H1 (cell line): ENCODE data around the gene PDE4D. TPM values are rescaled to one million over a fixed set of nuclear protein-coding genes. Genes with fewer than 3 reads are reported as not detected.

Experiments used
- CTCF ChIA-PET: fragments of 300-600 bp; sonication (Branson Sonifier 250); formaldehyde crosslinking; loops from one replicate; lab custom pipeline; 2021; ENCODE audit not compliant: partially characterized antibody; lab: Charles Lee
- POLR2A ChIA-PET: fragments of 300-600 bp; sonication (Branson Sonifier 250); formaldehyde crosslinking; loops from one replicate; lab custom pipeline; 2021; ENCODE audit warnings: inconsistent platforms; ENCODE audit not compliant: partially characterized antibody; lab: Charles Lee
- DNase-seq, 2 experiments: peaks; one replicate each; pipeline versions ENCODE4 v3.0.0 to v3.0.0-alpha.2; 2010 to 2022; ENCODE audit warnings: low spot score in 2 of 2, low read depth in 1 of 2, mixed read lengths in 1 of 2
- FAIRE-seq: peaks from 2 replicates; lab custom pipeline; 2011; peaks lifted over from hg19 to GRCh38; lab: Jason Lieb, UNC
- H2AFZ ChIP-seq: 2 replicates; pipeline ENCODE4 v1.8.1; 2012; ENCODE audit warnings: low read length, inconsistent platforms
- H2AK5ac ChIP-seq: 2 replicates; pipeline ENCODE4 v1.6.1; 2013; ENCODE audit warnings: low read depth, low read length
- H2BK120ac ChIP-seq: replicated peaks from 2 replicates; pipeline ENCODE3; 2013; ENCODE audit warnings: low read depth, low read length, inconsistent platforms
- H2BK12ac ChIP-seq: 2 replicates; pipeline ENCODE4 v1.6.1; 2013; ENCODE audit warnings: low read depth, low read length
- H2BK15ac ChIP-seq: 2 replicates; pipeline ENCODE4 v1.6.1; 2013; ENCODE audit warnings: low read length
- H2BK20ac ChIP-seq: 2 replicates; pipeline ENCODE4 v1.6.1; 2013; ENCODE audit warnings: low read length
- H2BK5ac ChIP-seq: 2 replicates; pipeline ENCODE4 v1.6.1; 2013; ENCODE audit warnings: low read depth, low read length
- H3K14ac ChIP-seq: 2 replicates; pipeline ENCODE4 v1.6.1; 2013; ENCODE audit warnings: inconsistent platforms; ENCODE audit not compliant: insufficient read length
- H3K18ac ChIP-seq: 2 replicates; pipeline ENCODE4 v1.6.1; 2013; ENCODE audit warnings: low read length; ENCODE audit errors: extremely low read depth
- H3K23ac ChIP-seq: 2 replicates; pipeline ENCODE4 v1.6.1; 2013; ENCODE audit warnings: inconsistent platforms; ENCODE audit not compliant: insufficient read length
- H3K23me2 ChIP-seq: 2 replicates; pipeline ENCODE4 v1.6.1; 2013; ENCODE audit warnings: low read depth, low read length
- H3K27ac ChIP-seq: 2 replicates; pipeline ENCODE4 v1.6.1; 2011; ENCODE audit warnings: low read depth, low read length, inconsistent platforms
- H3K27me3 ChIP-seq, 4 experiments: replicated peaks in 1 of 4; 1 replicate in 1 of 4; 2 replicates in 3 of 4; pipeline versions ENCODE4 v1.6.1 to v1.8.1; 2011 to 2013; ENCODE audit warnings: low read length in 3 of 4, mild to moderate bottlenecking in 3 of 4, inconsistent platforms in 2 of 4, mixed read lengths in 2 of 4, moderate library complexity in 1 of 4; ENCODE audit not compliant: control insufficient read depth in 3 of 4, insufficient read depth in 3 of 4; ENCODE audit errors: extremely low read depth in 1 of 4
- H3K36me3 ChIP-seq, 4 experiments: 2 replicates each; pipeline versions ENCODE4 v1.6.1 to v1.8.1; 2011 to 2013; ENCODE audit warnings: mild to moderate bottlenecking in 4 of 4, low read length in 3 of 4, moderate library complexity in 2 of 4, control low read depth in 1 of 4, inconsistent platforms in 1 of 4; ENCODE audit not compliant: insufficient read depth in 4 of 4, control insufficient read depth in 2 of 4
- H3K4ac ChIP-seq: replicated peaks from 2 replicates; pipeline ENCODE3; 2013; ENCODE audit warnings: low read length, low read depth, mixed read lengths, inconsistent platforms; ENCODE audit not compliant: insufficient read length
- H3K4me1 ChIP-seq, 4 experiments: replicated peaks in 1 of 4; 1 replicate in 1 of 4; 2 replicates in 3 of 4; pipeline versions ENCODE4 v1.6.1 to v1.8.1; 2011 to 2013; ENCODE audit warnings: low read length in 3 of 4, inconsistent platforms in 2 of 4, mixed read lengths in 1 of 4; ENCODE audit not compliant: insufficient read depth in 4 of 4, control insufficient read depth in 3 of 4
- H3K4me2 ChIP-seq, 2 experiments: 2 replicates each; pipeline versions ENCODE4 v1.6.1 to v1.8.1; 2011 to 2013; ENCODE audit warnings: low read depth in 2 of 2, low read length in 2 of 2, control low read depth in 1 of 2, inconsistent platforms in 1 of 2, mild to moderate bottlenecking in 1 of 2; ENCODE audit not compliant: insufficient read depth in 1 of 2
- H3K4me3 ChIP-seq, 4 experiments: fragments of 200-600, 300-600 bp in 1 of 4; sonication (generic), shearing (Covaris generic), sonication (Bioruptor Twin) in 1 of 4; 2 replicates each; pipeline versions ENCODE4 v1.5.1 to v1.8.1; 2011 to 2016; ENCODE audit warnings: low read length in 4 of 4, low read depth in 3 of 4, control low read depth in 2 of 4, inconsistent platforms in 2 of 4, mild to moderate bottlenecking in 2 of 4, mixed read lengths in 1 of 4, moderate library complexity in 1 of 4; ENCODE audit not compliant: insufficient read depth in 2 of 4; ENCODE audit errors: extremely low read depth in 1 of 4
- H3K56ac ChIP-seq: replicated peaks from 2 replicates; pipeline ENCODE3; 2013; ENCODE audit warnings: low read depth, mild to moderate bottlenecking, mixed read lengths, low read length, inconsistent platforms; ENCODE audit not compliant: insufficient read length
- H3K79me1 ChIP-seq: 2 replicates; pipeline ENCODE4 v1.6.1; 2013; ENCODE audit warnings: low read depth, low read length, control low read depth
- H3K79me2 ChIP-seq, 2 experiments: 2 replicates each; pipeline versions ENCODE4 v1.6.1 to v1.8.1; 2012 to 2013; ENCODE audit warnings: low read length in 2 of 2, mild to moderate bottlenecking in 2 of 2, inconsistent platforms in 1 of 2; ENCODE audit not compliant: insufficient read depth in 2 of 2, control insufficient read depth in 1 of 2
- H3K9ac ChIP-seq, 4 experiments: replicated peaks in 1 of 4; 1 replicate in 1 of 4; 2 replicates in 3 of 4; pipeline versions ENCODE4 v1.6.1 to v1.8.1; 2011 to 2013; ENCODE audit warnings: low read depth in 3 of 4, low read length in 3 of 4, control low read depth in 2 of 4, mild to moderate bottlenecking in 2 of 4, moderate library complexity in 2 of 4, inconsistent platforms in 1 of 4; ENCODE audit errors: extremely low read depth in 1 of 4
- H3K9me3 ChIP-seq, 2 experiments: 2 replicates each; pipeline versions ENCODE4 v1.6.1 to v1.8.1; 2012 to 2013; ENCODE audit warnings: mild to moderate bottlenecking in 2 of 2, moderate library complexity in 2 of 2, control low read depth in 1 of 2, inconsistent platforms in 1 of 2, low read depth in 1 of 2, low read length in 1 of 2, mixed read lengths in 1 of 2; ENCODE audit not compliant: insufficient read depth in 2 of 2
- H4K20me1 ChIP-seq, 2 experiments: replicated peaks in 1 of 2; 2 replicates each; pipeline versions ENCODE3 to v1.8.1; 2011 to 2013; ENCODE audit warnings: inconsistent platforms in 2 of 2, low read length in 2 of 2, mild to moderate bottlenecking in 1 of 2; ENCODE audit not compliant: insufficient read depth in 2 of 2, control insufficient read depth in 1 of 2
- H4K5ac ChIP-seq: 2 replicates; pipeline ENCODE4 v1.6.1; 2013; ENCODE audit warnings: low read length, low read depth, mixed read lengths, inconsistent platforms; ENCODE audit not compliant: insufficient read length
- H4K8ac ChIP-seq: 2 replicates; pipeline ENCODE4 v1.8.0; 2013; ENCODE audit warnings: mild to moderate bottlenecking, moderate library complexity, low read length, inconsistent platforms; ENCODE audit not compliant: insufficient read depth; ENCODE audit errors: extremely low read depth
- H4K91ac ChIP-seq: replicated peaks from 2 replicates; pipeline ENCODE3; 2013; ENCODE audit warnings: low read length, mixed read lengths, inconsistent platforms; ENCODE audit not compliant: insufficient read length
- CBX8 ChIP-seq: fragments of 300-800, 300-1000 bp; sonication (generic); IDR thresholded peaks from 2 replicates; pipeline ENCODE4 v1.7.1; 2016; ENCODE audit warnings: low read depth, low read length, borderline replicate concordance
- EGR1 ChIP-seq: IDR thresholded peaks from 2 replicates; pipeline ENCODE4 v1.6.1; 2011; ENCODE audit warnings: low read depth, low read length, borderline replicate concordance
- KDM5A ChIP-seq: fragments of 200-600 bp; IDR thresholded peaks from 2 replicates; pipeline ENCODE4 v1.7.1; 2012; ENCODE audit warnings: mild to moderate bottlenecking, low read length, inconsistent platforms, mixed read lengths
- MAX ChIP-seq: IDR thresholded peaks from 2 replicates; pipeline ENCODE4 v1.6.1; 2012; ENCODE audit warnings: inconsistent platforms
- POLR2A ChIP-seq, 2 experiments: IDR thresholded peaks; 1 replicate in 1 of 2; 2 replicates in 1 of 2; pipeline ENCODE4 v1.6.1; 2011; ENCODE audit warnings: low read depth in 2 of 2, low read length in 2 of 2, mild to moderate bottlenecking in 2 of 2; ENCODE audit errors: control extremely low read depth in 1 of 2
- POLR2AphosphoS5 ChIP-seq: IDR thresholded peaks from 2 replicates; pipeline ENCODE4 v1.6.1; 2011; ENCODE audit warnings: low read depth, low read length
- SAP30 ChIP-seq: fragments of 300-600 bp; sonication (generic); IDR thresholded peaks from 2 replicates; pipeline ENCODE4 v1.7.1; 2012; ENCODE audit warnings: low read length, moderate library complexity, mild to moderate bottlenecking, inconsistent platforms; ENCODE audit not compliant: insufficient read depth, insufficient replicate concordance
- SIX5 ChIP-seq: IDR thresholded peaks from 2 replicates; pipeline ENCODE4 v1.6.1; 2011; ENCODE audit warnings: mild to moderate bottlenecking, low read depth, low read length
- SP4 ChIP-seq: IDR thresholded peaks from 2 replicates; pipeline ENCODE4 v1.6.1; 2012; ENCODE audit warnings: low read length, inconsistent platforms
- SUZ12 ChIP-seq: fragments of 200-600 bp; sonication (generic); IDR thresholded peaks from 2 replicates; pipeline ENCODE4 v1.6.1; 2012; ENCODE audit warnings: mild to moderate bottlenecking, inconsistent platforms, low read length, moderate library complexity, mixed read lengths
- WGBS, 2 experiments: shearing (Covaris generic) in 1 of 2; methylation state at CpG; one replicate each; pipeline versions ENCODE4 v1.1.6 to v1.1.7; 2013 to 2015; ENCODE audit warnings: low lambda C conversion rate in 2 of 2, mixed read lengths in 2 of 2, inconsistent platforms in 1 of 2, low coverage in 1 of 2, missing lambda C conversion rate in 1 of 2; ENCODE audit not compliant: insufficient replicate concordance in 2 of 2, insufficient coverage in 1 of 2, insufficient read length in 1 of 2; ENCODE audit errors: extremely low coverage in 1 of 2, missing lambda C conversion rate in 1 of 2; 5-methylcytosine and 5-hydroxymethylcytosine counted together
- polyA plus RNA-seq, 7 experiments: library from polyadenylated mRNA; depleted of rRNA in 3 of 7; stranded (reverse) in 5 of 7; unstranded in 2 of 7; fragments of >200 nt in 5 of 7; fragments of 200-250 nt in 2 of 7; gene quantifications; 1 replicate in 5 of 7; 2 replicates in 1 of 7; 4 replicates in 1 of 7; pipeline versions ENCODE4 v1.2.1 to v1.2.3, GENCODE V29; 2011 to 2013; ENCODE audit warnings: missing spikeins in 2 of 7, mixed read lengths in 2 of 7
- total RNA-seq: library from RNA; stranded (reverse); fragmentation: NEBNext Ultra II Directional; extraction: Animal tissue kit (Norgen Biotek cat#: 25700); gene quantifications from 2 replicates; pipeline ENCODE4 v1.2.1, GENCODE V29; 2021

Gene PDE4D
- total and polyA plus RNA-seq, 2 of the 8 experiments (the other 6 are each of a cell fraction or from before 2014, with no cell fraction given) = 2.3 to 3.7 TPM

GRCh38 chr5:59325070-59325469 is 568.5 kb downstream of the PDE4D start:
- ChIA-PET CTCF (no interaction called here), POLR2A (no interaction called here)
- no peak overlapping the region for H2BK12ac ChIP-seq
- no peak overlapping the region for H3K4me2 ChIP-seq
- H3K36me3 ChIP-seq = no peaks in the 10 kb centered on the region
- H3K4me1 ChIP-seq = no peaks in the 10 kb centered on the region
- H3K23me2 ChIP-seq = no peaks in the 10 kb centered on the region
- H4K20me1 ChIP-seq = no peaks in the 10 kb centered on the region
- no peak for FAIRE-seq
- H3K18ac ChIP-seq = no peak overlapping the region
- no peak overlapping the region for H2BK120ac ChIP-seq
- no peak overlapping the region for H2BK15ac ChIP-seq
- no peak overlapping the region for H2AK5ac ChIP-seq
- no peak for TF ChIP-seq KDM5A
- no peak for TF ChIP-seq POLR2A (IDR thresholded peaks at IDR 0.05; ENCODE audit: control extremely low read depth in 1 of 2, low read depth in 2 of 2, low read length in 2 of 2)
- no peak for TF ChIP-seq SIX5
- TF ChIP-seq SP4 = no peak
- no peak for TF ChIP-seq POLR2AphosphoS5
- TF ChIP-seq SAP30 = no peak
- no peak for TF ChIP-seq MAX
- no peak for TF ChIP-seq EGR1
- TF ChIP-seq CBX8 = no peak
- TF ChIP-seq SUZ12 = no peak
- H3K79me1 ChIP-seq = no peaks in the 10 kb centered on the region
- H2BK5ac ChIP-seq = no peak overlapping the region
- H4K91ac ChIP-seq = no peak overlapping the region
- no peak overlapping the region for H2BK20ac ChIP-seq
- no peak overlapping the region for H4K8ac ChIP-seq
- 100% methylated on average over 2 of the region's 2 CpGs; no CpG with 5 or more reads in 1 of the 2 experiments for WGBS, 2 experiments
- H3K27ac ChIP-seq = no peak overlapping the region
- H3K4ac ChIP-seq = no peak overlapping the region
- no peaks in the 10 kb centered on the region for H3K9me3 ChIP-seq
- no peak for DNase-seq
- H3K14ac ChIP-seq = no peak overlapping the region
- H3K56ac ChIP-seq = no peak overlapping the region
- no peaks in the 10 kb centered on the region for H3K79me2 ChIP-seq
- H3K9ac ChIP-seq = no peak overlapping the region
- H3K23ac ChIP-seq = no peak overlapping the region
- no peaks in the 10 kb centered on the region for H3K27me3 ChIP-seq
- no peak overlapping the region for H2AFZ ChIP-seq
- H3K4me3 ChIP-seq = no peak overlapping the region
- H4K5ac ChIP-seq = no peak overlapping the region
